ENCODE data around the gene GGA1.
A peak's percentile ranks its signal among the peaks of the same experiment; 100 is the strongest.

GGA1 gene

GRCh38 chr22:37641561-37641949, 32.9 kb downstream of the GGA1 start:
- Histone ChIP-seq H3K9ac (ENCODE audit: low read length) (no peak overlapping the region), H3K4me2 (ENCODE audit: low read length) (peak overlapping the region; percentile 90; the same call in 1 of the 2 replicates), H3K27me3 (ENCODE audit: low read depth, low read length) (no peaks in the 10 kb centered on the region), H3K79me2 (ENCODE audit: low read length) (peaks cover 36% of the 10 kb centered on the region), H3K4me3 (ENCODE audit: low read length) (peak overlapping the region; percentile 94), H4K20me1 (ENCODE audit: insufficient read depth, low read length) (peaks cover 4% of the 10 kb centered on the region; the same call in 1 of the 2 replicates), H3K36me3 (replicated peaks; ENCODE audit: low read depth, low read length) (peaks cover 37% of the 10 kb centered on the region), H3K27ac (ENCODE audit: low read length) (peak overlapping the region; percentile 80; the same call in 1 of the 2 replicates), H3K9me3 (ENCODE audit: insufficient read depth, low read length) (no peaks in the 10 kb centered on the region), H3K4me1 (ENCODE audit: low read length) (peaks cover 39% of the 10 kb centered on the region), H2AFZ (ENCODE audit: low read depth, low read length) (no peak overlapping the region)
- TF ChIP-seq EZH2phosphoT487 (IDR thresholded peaks at IDR 0.05; ENCODE audit: low read depth): no peak
- TF ChIP-seq CTCF (IDR thresholded peaks at IDR 0.05; ENCODE audit: low read depth, low read length): no peak

- Histone ChIP-seq H3K9me3 (ENCODE audit: insufficient read depth, low read length) (no peaks in the 10 kb centered on the region), H3K4me2 (ENCODE audit: low read length) (peak overlapping the region; percentile 23; the same call in 1 of the 2 replicates), H4K20me1 (ENCODE audit: insufficient read depth, low read length) (peaks cover 4% of the 10 kb centered on the region; the same call in 1 of the 2 replicates), H3K79me2 (ENCODE audit: low read length) (peaks cover 36% of the 10 kb centered on the region), H3K36me3 (replicated peaks; ENCODE audit: low read depth, low read length) (peaks cover 50% of the 10 kb centered on the region), H3K27ac (ENCODE audit: low read length) (0 out of 2 replicates have a peak overlapping the region, but pooled peaks have one; percentile 20), H2AFZ (ENCODE audit: low read depth, low read length) (no peak overlapping the region), H3K4me1 (ENCODE audit: low read length) (peaks cover 26% of the 10 kb centered on the region), H3K4me3 (ENCODE audit: low read length) (no peak overlapping the region), H3K9ac (ENCODE audit: low read length) (no peak overlapping the region), H3K27me3 (ENCODE audit: low read depth, low read length) (no peaks in the 10 kb centered on the region)
- TF ChIP-seq CTCF (IDR thresholded peaks at IDR 0.05; ENCODE audit: low read depth, low read length) (peak; percentile 95), EZH2phosphoT487 (IDR thresholded peaks at IDR 0.05; ENCODE audit: low read depth) (no peak)
Measured at GRCh38 chr22:37643225-37643847, 34.7 kb downstream of the GGA1 start.

- Histone ChIP-seq H3K27me3 (ENCODE audit: low read depth, low read length) (no peaks in the 10 kb centered on the region), H3K27ac (ENCODE audit: low read length) (no peak overlapping the region), H3K9ac (ENCODE audit: low read length) (no peak overlapping the region), H3K79me2 (ENCODE audit: low read length) (peaks cover 8% of the 10 kb centered on the region), H2AFZ (ENCODE audit: low read depth, low read length) (no peak overlapping the region), H3K4me1 (ENCODE audit: low read length) (peaks cover 7% of the 10 kb centered on the region), H3K4me2 (ENCODE audit: low read length) (no peak overlapping the region), H3K9me3 (ENCODE audit: insufficient read depth, low read length) (no peaks in the 10 kb centered on the region), H3K4me3 (ENCODE audit: low read length) (no peak overlapping the region), H3K36me3 (replicated peaks; ENCODE audit: low read depth, low read length) (peaks cover 67% of the 10 kb centered on the region), H4K20me1 (ENCODE audit: insufficient read depth, low read length) (peaks cover 4% of the 10 kb centered on the region; the same call in 1 of the 2 replicates)
- no peak for TF ChIP-seq CTCF (IDR thresholded peaks at IDR 0.05; ENCODE audit: low read depth, low read length)
- TF ChIP-seq EZH2phosphoT487 (IDR thresholded peaks at IDR 0.05; ENCODE audit: low read depth): no peak
Measured at GRCh38 chr22:37647317-37647716, 38.7 kb downstream of the GGA1 start.

GRCh38 chr22:37647928-37648327, 39.3 kb downstream of the GGA1 start:
- no peak for TF ChIP-seq CTCF (IDR thresholded peaks at IDR 0.05; ENCODE audit: low read depth, low read length)
- no peak for TF ChIP-seq EZH2phosphoT487 (IDR thresholded peaks at IDR 0.05; ENCODE audit: low read depth)
- peaks cover 7% of the 10 kb centered on the region for H3K4me1 ChIP-seq (ENCODE audit: low read length)
- peaks cover 4% of the 10 kb centered on the region; the same call in 1 of the 2 replicates for H4K20me1 ChIP-seq (ENCODE audit: insufficient read depth, low read length)
- H3K79me2 ChIP-seq (ENCODE audit: low read length): peaks cover 5% of the 10 kb centered on the region
- H2AFZ ChIP-seq (ENCODE audit: low read depth, low read length): no peak overlapping the region
- H3K27me3 ChIP-seq (ENCODE audit: low read depth, low read length): no peaks in the 10 kb centered on the region
- H3K9me3 ChIP-seq (ENCODE audit: insufficient read depth, low read length): no peaks in the 10 kb centered on the region
- H3K4me2 ChIP-seq (ENCODE audit: low read length): no peak overlapping the region
- no peak overlapping the region for H3K4me3 ChIP-seq (ENCODE audit: low read length)
- no peak overlapping the region for H3K9ac ChIP-seq (ENCODE audit: low read length)
- no peak overlapping the region for H3K27ac ChIP-seq (ENCODE audit: low read length)
- peaks cover 64% of the 10 kb centered on the region for H3K36me3 ChIP-seq (replicated peaks; ENCODE audit: low read depth, low read length)
